H1 (cell line): ENCODE data around the gene SLC1A5. TPM values are rescaled to one million over a fixed set of nuclear protein-coding genes. Genes with fewer than 3 reads are reported as not detected.

ENCODE experiments used
- CTCF ChIA-PET: fragments of 300-600 bp; sonication (Branson Sonifier 250); formaldehyde crosslinking; loops from one replicate; lab custom pipeline; 2021; ENCODE audit not compliant: partially characterized antibody; lab: Charles Lee
- POLR2A ChIA-PET: fragments of 300-600 bp; sonication (Branson Sonifier 250); formaldehyde crosslinking; loops from one replicate; lab custom pipeline; 2021; ENCODE audit warnings: inconsistent platforms; ENCODE audit not compliant: partially characterized antibody; lab: Charles Lee
- DNase-seq, 2 experiments: peaks; one replicate each; pipeline versions ENCODE4 v3.0.0 to v3.0.0-alpha.2; 2010 to 2022; ENCODE audit warnings: low spot score in 2 of 2, low read depth in 1 of 2, mixed read lengths in 1 of 2
- FAIRE-seq: peaks from 2 replicates; lab custom pipeline; 2011; peaks lifted over from hg19 to GRCh38; lab: Jason Lieb, UNC
- H2AFZ ChIP-seq: 2 replicates; pipeline ENCODE4 v1.8.1; 2012; ENCODE audit warnings: low read length, inconsistent platforms
- H2AK5ac ChIP-seq: 2 replicates; pipeline ENCODE4 v1.6.1; 2013; ENCODE audit warnings: low read depth, low read length
- H2BK120ac ChIP-seq: replicated peaks from 2 replicates; pipeline ENCODE3; 2013; ENCODE audit warnings: low read depth, low read length, inconsistent platforms
- H2BK12ac ChIP-seq: 2 replicates; pipeline ENCODE4 v1.6.1; 2013; ENCODE audit warnings: low read depth, low read length
- H2BK15ac ChIP-seq: 2 replicates; pipeline ENCODE4 v1.6.1; 2013; ENCODE audit warnings: low read length
- H2BK20ac ChIP-seq: 2 replicates; pipeline ENCODE4 v1.6.1; 2013; ENCODE audit warnings: low read length
- H2BK5ac ChIP-seq: 2 replicates; pipeline ENCODE4 v1.6.1; 2013; ENCODE audit warnings: low read depth, low read length
- H3K14ac ChIP-seq: 2 replicates; pipeline ENCODE4 v1.6.1; 2013; ENCODE audit warnings: inconsistent platforms; ENCODE audit not compliant: insufficient read length
- H3K18ac ChIP-seq: 2 replicates; pipeline ENCODE4 v1.6.1; 2013; ENCODE audit warnings: low read length; ENCODE audit errors: extremely low read depth
- H3K23ac ChIP-seq: 2 replicates; pipeline ENCODE4 v1.6.1; 2013; ENCODE audit warnings: inconsistent platforms; ENCODE audit not compliant: insufficient read length
- H3K23me2 ChIP-seq: 2 replicates; pipeline ENCODE4 v1.6.1; 2013; ENCODE audit warnings: low read depth, low read length
- H3K27ac ChIP-seq: 2 replicates; pipeline ENCODE4 v1.6.1; 2011; ENCODE audit warnings: low read depth, low read length, inconsistent platforms
- H3K27me3 ChIP-seq, 4 experiments: replicated peaks in 1 of 4; 1 replicate in 1 of 4; 2 replicates in 3 of 4; pipeline versions ENCODE4 v1.6.1 to v1.8.1; 2011 to 2013; ENCODE audit warnings: low read length in 3 of 4, mild to moderate bottlenecking in 3 of 4, inconsistent platforms in 2 of 4, mixed read lengths in 2 of 4, moderate library complexity in 1 of 4; ENCODE audit not compliant: control insufficient read depth in 3 of 4, insufficient read depth in 3 of 4; ENCODE audit errors: extremely low read depth in 1 of 4
- H3K36me3 ChIP-seq, 4 experiments: 2 replicates each; pipeline versions ENCODE4 v1.6.1 to v1.8.1; 2011 to 2013; ENCODE audit warnings: mild to moderate bottlenecking in 4 of 4, low read length in 3 of 4, moderate library complexity in 2 of 4, control low read depth in 1 of 4, inconsistent platforms in 1 of 4; ENCODE audit not compliant: insufficient read depth in 4 of 4, control insufficient read depth in 2 of 4
- H3K4ac ChIP-seq: replicated peaks from 2 replicates; pipeline ENCODE3; 2013; ENCODE audit warnings: low read length, low read depth, mixed read lengths, inconsistent platforms; ENCODE audit not compliant: insufficient read length
- H3K4me1 ChIP-seq, 4 experiments: replicated peaks in 1 of 4; 1 replicate in 1 of 4; 2 replicates in 3 of 4; pipeline versions ENCODE4 v1.6.1 to v1.8.1; 2011 to 2013; ENCODE audit warnings: low read length in 3 of 4, inconsistent platforms in 2 of 4, mixed read lengths in 1 of 4; ENCODE audit not compliant: insufficient read depth in 4 of 4, control insufficient read depth in 3 of 4
- H3K4me2 ChIP-seq, 2 experiments: 2 replicates each; pipeline versions ENCODE4 v1.6.1 to v1.8.1; 2011 to 2013; ENCODE audit warnings: low read depth in 2 of 2, low read length in 2 of 2, control low read depth in 1 of 2, inconsistent platforms in 1 of 2, mild to moderate bottlenecking in 1 of 2; ENCODE audit not compliant: insufficient read depth in 1 of 2
- H3K4me3 ChIP-seq, 4 experiments: fragments of 200-600, 300-600 bp in 1 of 4; sonication (generic), shearing (Covaris generic), sonication (Bioruptor Twin) in 1 of 4; 2 replicates each; pipeline versions ENCODE4 v1.5.1 to v1.8.1; 2011 to 2016; ENCODE audit warnings: low read length in 4 of 4, low read depth in 3 of 4, control low read depth in 2 of 4, inconsistent platforms in 2 of 4, mild to moderate bottlenecking in 2 of 4, mixed read lengths in 1 of 4, moderate library complexity in 1 of 4; ENCODE audit not compliant: insufficient read depth in 2 of 4; ENCODE audit errors: extremely low read depth in 1 of 4
- H3K56ac ChIP-seq: replicated peaks from 2 replicates; pipeline ENCODE3; 2013; ENCODE audit warnings: low read depth, mild to moderate bottlenecking, mixed read lengths, low read length, inconsistent platforms; ENCODE audit not compliant: insufficient read length
- H3K79me1 ChIP-seq: 2 replicates; pipeline ENCODE4 v1.6.1; 2013; ENCODE audit warnings: low read depth, low read length, control low read depth
- H3K79me2 ChIP-seq, 2 experiments: 2 replicates each; pipeline versions ENCODE4 v1.6.1 to v1.8.1; 2012 to 2013; ENCODE audit warnings: low read length in 2 of 2, mild to moderate bottlenecking in 2 of 2, inconsistent platforms in 1 of 2; ENCODE audit not compliant: insufficient read depth in 2 of 2, control insufficient read depth in 1 of 2
- H3K9ac ChIP-seq, 4 experiments: replicated peaks in 1 of 4; 1 replicate in 1 of 4; 2 replicates in 3 of 4; pipeline versions ENCODE4 v1.6.1 to v1.8.1; 2011 to 2013; ENCODE audit warnings: low read depth in 3 of 4, low read length in 3 of 4, control low read depth in 2 of 4, mild to moderate bottlenecking in 2 of 4, moderate library complexity in 2 of 4, inconsistent platforms in 1 of 4; ENCODE audit errors: extremely low read depth in 1 of 4
- H3K9me3 ChIP-seq, 2 experiments: 2 replicates each; pipeline versions ENCODE4 v1.6.1 to v1.8.1; 2012 to 2013; ENCODE audit warnings: mild to moderate bottlenecking in 2 of 2, moderate library complexity in 2 of 2, control low read depth in 1 of 2, inconsistent platforms in 1 of 2, low read depth in 1 of 2, low read length in 1 of 2, mixed read lengths in 1 of 2; ENCODE audit not compliant: insufficient read depth in 2 of 2
- H4K20me1 ChIP-seq, 2 experiments: replicated peaks in 1 of 2; 2 replicates each; pipeline versions ENCODE3 to v1.8.1; 2011 to 2013; ENCODE audit warnings: inconsistent platforms in 2 of 2, low read length in 2 of 2, mild to moderate bottlenecking in 1 of 2; ENCODE audit not compliant: insufficient read depth in 2 of 2, control insufficient read depth in 1 of 2
- H4K5ac ChIP-seq: 2 replicates; pipeline ENCODE4 v1.6.1; 2013; ENCODE audit warnings: low read length, low read depth, mixed read lengths, inconsistent platforms; ENCODE audit not compliant: insufficient read length
- H4K8ac ChIP-seq: 2 replicates; pipeline ENCODE4 v1.8.0; 2013; ENCODE audit warnings: mild to moderate bottlenecking, moderate library complexity, low read length, inconsistent platforms; ENCODE audit not compliant: insufficient read depth; ENCODE audit errors: extremely low read depth
- H4K91ac ChIP-seq: replicated peaks from 2 replicates; pipeline ENCODE3; 2013; ENCODE audit warnings: low read length, mixed read lengths, inconsistent platforms; ENCODE audit not compliant: insufficient read length
- ATF3 ChIP-seq: IDR thresholded peaks from 2 replicates; pipeline ENCODE4 v1.6.1; 2011; ENCODE audit warnings: low read depth, mild to moderate bottlenecking, low read length; ENCODE audit not compliant: insufficient read depth
- BRCA1 ChIP-seq: IDR thresholded peaks from 2 replicates; pipeline ENCODE4 v1.6.1; 2012; ENCODE audit warnings: low read depth, low read length, improper control_type of control experiment
- CBX5 ChIP-seq: fragments of 300-800, 300-1000 bp; sonication (generic); IDR thresholded peaks from 2 replicates; pipeline ENCODE4 v1.7.1; 2016; ENCODE audit warnings: antibody characterized with exemption, low read length, low read depth
- CBX8 ChIP-seq: fragments of 300-800, 300-1000 bp; sonication (generic); IDR thresholded peaks from 2 replicates; pipeline ENCODE4 v1.7.1; 2016; ENCODE audit warnings: low read depth, low read length, borderline replicate concordance
- CHD2 ChIP-seq: IDR thresholded peaks from 2 replicates; pipeline ENCODE4 v1.6.1; 2012; ENCODE audit warnings: low read length, improper control_type of control experiment
- HDAC6 ChIP-seq: IDR thresholded peaks from one replicate; pipeline ENCODE4 v1.7.1; 2012; ENCODE audit warnings: low read depth, mild to moderate bottlenecking, inconsistent platforms, low read length, moderate library complexity
- KDM4A ChIP-seq: IDR thresholded peaks from one replicate; pipeline ENCODE4 v1.7.1; 2012; ENCODE audit warnings: low read depth, mild to moderate bottlenecking, moderate library complexity, low read length, inconsistent platforms; ENCODE audit not compliant: severe bottlenecking
- NRF1 ChIP-seq: IDR thresholded peaks from 2 replicates; pipeline ENCODE4 v1.6.1; 2011; ENCODE audit warnings: mild to moderate bottlenecking, low read depth, low read length, improper control_type of control experiment
- SIN3A ChIP-seq, 2 experiments: IDR thresholded peaks in 1 of 2; conservative IDR thresholded peaks in 1 of 2; 2 replicates each; pipeline ENCODE4 v1.6.1; 2011 to 2012; ENCODE audit warnings: low read length in 2 of 2, improper control_type of control experiment in 1 of 2, low read depth in 1 of 2, mild to moderate bottlenecking in 1 of 2
- TAF7 ChIP-seq: optimal IDR thresholded peaks from 2 replicates; pipeline ENCODE3; 2011; ENCODE audit warnings: low read depth, mild to moderate bottlenecking, inconsistent platforms, low read length, moderate library complexity, borderline replicate concordance
- WGBS, 2 experiments: shearing (Covaris generic) in 1 of 2; methylation state at CpG; one replicate each; pipeline versions ENCODE4 v1.1.6 to v1.1.7; 2013 to 2015; ENCODE audit warnings: low lambda C conversion rate in 2 of 2, mixed read lengths in 2 of 2, inconsistent platforms in 1 of 2, low coverage in 1 of 2, missing lambda C conversion rate in 1 of 2; ENCODE audit not compliant: insufficient replicate concordance in 2 of 2, insufficient coverage in 1 of 2, insufficient read length in 1 of 2; ENCODE audit errors: extremely low coverage in 1 of 2, missing lambda C conversion rate in 1 of 2; 5-methylcytosine and 5-hydroxymethylcytosine counted together
- polyA plus RNA-seq, 7 experiments: library from polyadenylated mRNA; depleted of rRNA in 3 of 7; stranded (reverse) in 5 of 7; unstranded in 2 of 7; fragments of >200 nt in 5 of 7; fragments of 200-250 nt in 2 of 7; gene quantifications; 1 replicate in 5 of 7; 2 replicates in 1 of 7; 4 replicates in 1 of 7; pipeline versions ENCODE4 v1.2.1 to v1.2.3, GENCODE V29; 2011 to 2013; ENCODE audit warnings: missing spikeins in 2 of 7, mixed read lengths in 2 of 7
- total RNA-seq: library from RNA; stranded (reverse); fragmentation: NEBNext Ultra II Directional; extraction: Animal tissue kit (Norgen Biotek cat#: 25700); gene quantifications from 2 replicates; pipeline ENCODE4 v1.2.1, GENCODE V29; 2021
- TF ChIP-seq, protein P1 (sequence below): IDR thresholded peaks from 2 replicates; pipeline ENCODE4 v1.6.1; 2012; ENCODE audit warnings: low read length, inconsistent platforms

Gene SLC1A5
- total and polyA plus RNA-seq, 2 of the 8 experiments (the other 6 are each of a cell fraction or from before 2014, with no cell fraction given), result 291 to 351 TPM

DNA sequence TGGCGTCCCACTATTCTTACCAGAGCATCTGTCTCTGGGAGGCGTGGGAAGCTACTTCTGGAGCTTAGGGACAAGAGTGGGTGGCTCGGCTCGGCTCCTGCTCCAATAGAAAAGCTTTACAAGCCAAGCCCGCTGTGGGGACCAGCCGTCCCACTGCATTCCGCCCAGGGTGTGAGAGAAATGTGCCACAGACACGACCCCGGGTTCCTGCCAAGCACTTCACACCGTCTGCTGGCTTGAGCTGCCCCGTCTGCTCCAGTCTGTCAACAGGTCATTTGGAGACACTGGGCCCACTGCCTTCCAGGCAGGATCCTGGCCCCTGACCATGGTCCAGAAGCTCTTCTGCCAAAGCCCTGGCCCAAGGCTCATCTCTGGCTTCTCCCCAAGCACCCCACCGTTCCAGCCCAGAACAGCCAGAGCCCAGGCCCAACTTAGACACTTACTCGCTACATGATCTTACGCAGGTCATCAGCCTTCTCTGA, 49.1 kb downstream of the SLC1A5 start:
- no peak overlapping the region for H3K14ac ChIP-seq
- DNase-seq (no peak), FAIRE-seq (no peak)
- no peak overlapping the region for H4K8ac ChIP-seq
- no peak overlapping the region for H3K4me3 ChIP-seq
- H3K27ac ChIP-seq, result no peak overlapping the region
- H2AK5ac ChIP-seq, result no peak overlapping the region
- POLR2A ChIA-PET, result interaction anchor here (0.5 to 4.2 kb wide), 2 partner anchors 9 to 10 kb away, joined by 3 to 26 read pairs; no protein-coding TSS in a partner anchor
- CTCF ChIA-PET, result interaction anchor here (0.6 to 3.7 kb wide), 7 partner anchors 11 to 102 kb away, joined by 3 to 16 read pairs (median 4); no protein-coding TSS in a partner anchor
- H3K4ac ChIP-seq, result no peak overlapping the region
- no peaks in the 10 kb centered on the region for H3K27me3 ChIP-seq
- H2BK12ac ChIP-seq, result no peak overlapping the region
- no peak overlapping the region for H4K5ac ChIP-seq
- H2BK15ac ChIP-seq, result no peak overlapping the region
- no peak overlapping the region for H3K18ac ChIP-seq
- H4K20me1 ChIP-seq, result peaks cover 48 to 49% of the 10 kb centered on the region in 2 experiments
- H2AFZ ChIP-seq, result no peak overlapping the region
- H2BK120ac ChIP-seq, result no peak overlapping the region
- H3K36me3 ChIP-seq, result peaks cover 5 to 25% (median 20%) of the 10 kb centered on the region in 4 experiments; a peak in 6 of 8 replicates
- H4K91ac ChIP-seq, result no peak overlapping the region
- no peaks in the 10 kb centered on the region for H3K9me3 ChIP-seq
- no peak overlapping the region for H2BK5ac ChIP-seq
- WGBS, 2 experiments, result 96% methylated on average over 14 of the region's 14 CpGs; no CpG with 5 or more reads in 1 of the 2 experiments
- no peak overlapping the region for H2BK20ac ChIP-seq
- H3K79me2 ChIP-seq, result peaks cover 32 to 75% of the 10 kb centered on the region in 2 experiments
- H3K23ac ChIP-seq, result no peak overlapping the region
- H3K79me1 ChIP-seq, result peaks cover 18% of the 10 kb centered on the region; the same call in 1 of the 2 replicates
- peaks cover 0 to 11% (median 4%) of the 10 kb centered on the region in 4 experiments; a peak in 4 of 7 replicates for H3K4me1 ChIP-seq
- H3K56ac ChIP-seq, result no peak overlapping the region
- no peaks in the 10 kb centered on the region for H3K23me2 ChIP-seq
- no peak overlapping the region for H3K4me2 ChIP-seq
- no peak overlapping the region for H3K9ac ChIP-seq
- TF ChIP-seq KDM4A (no peak), NRF1 (no peak), CHD2 (no peak), TAF7 (no peak), HDAC6 (no peak), CBX5 (no peak), ATF3 (no peak), SIN3A (conservative IDR thresholded peaks at IDR 0.05 in 1 of 2, IDR thresholded peaks at IDR 0.05 in 1 of 2; ENCODE audit: low read depth in 1 of 2, low read length in 2 of 2) (no peak), CBX8 (no peak), BRCA1 (no peak)
- TF ChIP-seq, protein P1, sequence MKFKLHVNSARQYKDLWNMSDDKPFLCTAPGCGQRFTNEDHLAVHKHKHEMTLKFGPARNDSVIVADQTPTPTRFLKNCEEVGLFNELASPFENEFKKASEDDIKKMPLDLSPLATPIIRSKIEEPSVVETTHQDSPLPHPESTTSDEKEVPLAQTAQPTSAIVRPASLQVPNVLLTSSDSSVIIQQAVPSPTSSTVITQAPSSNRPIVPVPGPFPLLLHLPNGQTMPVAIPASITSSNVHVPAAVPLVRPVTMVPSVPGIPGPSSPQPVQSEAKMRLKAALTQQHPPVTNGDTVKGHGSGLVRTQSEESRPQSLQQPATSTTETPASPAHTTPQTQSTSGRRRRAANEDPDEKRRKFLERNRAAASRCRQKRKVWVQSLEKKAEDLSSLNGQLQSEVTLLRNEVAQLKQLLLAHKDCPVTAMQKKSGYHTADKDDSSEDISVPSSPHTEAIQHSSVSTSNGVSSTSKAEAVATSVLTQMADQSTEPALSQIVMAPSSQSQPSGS, result no peak
